Upper lobe of left lung (tissue), 6 donors: ENCODE data around the gene CSF1R. TPM values are rescaled to one million over a fixed set of nuclear protein-coding genes. Genes with fewer than 3 reads are reported as not detected.

Experiments
- ATAC-seq, 2 donors: fragments of 200-7000 bp; cut with Tn5 transposase; one replicate each; pipeline ENCODE4 v1.9.1; 2022; ENCODE audit warnings: mild to moderate bottlenecking in 2 of 2, moderate library complexity in 2 of 2; ENCODE audit not compliant: low FRiP score in 2 of 2
- DNase-seq, 2 donors: peaks; one replicate each; pipeline ENCODE4 v3.0.0-alpha.2; 2019 to 2020
- H3K27ac ChIP-seq, 4 donors: fragments of 200-600 bp; sonication (generic); one replicate each; pipeline ENCODE4 v1.5.1; 2016 to 2019
- H3K27me3 ChIP-seq, 4 donors: fragments of 200-600 bp; sonication (generic); one replicate each; pipeline ENCODE4 v1.5.1; 2017 to 2019
- H3K36me3 ChIP-seq, 4 donors: fragments of 200-600 bp; sonication (generic); one replicate each; pipeline ENCODE4 v1.5.1; 2016 to 2019
- H3K4me1 ChIP-seq, 4 donors: fragments of 200-600 bp; sonication (generic); one replicate each; pipeline ENCODE4 v1.5.1; 2018 to 2019
- H3K4me3 ChIP-seq, 4 donors: fragments of 200-600 bp; sonication (generic); one replicate each; pipeline ENCODE4 v1.5.1; 2017 to 2019; ENCODE audit warnings: mild to moderate bottlenecking in 2 of 4, moderate library complexity in 1 of 4
- H3K9me3 ChIP-seq, 4 donors: fragments of 200-600 bp; sonication (generic); one replicate each; pipeline ENCODE4 v1.5.1; 2018 to 2019
- CTCF ChIP-seq, 6 experiments: fragments of 450-650 bp in 4 of 6; fragments of 200-600 bp in 2 of 6; sonication (generic) in 2 of 6; IDR thresholded peaks; one replicate each; pipeline ENCODE4 v1.5.1; 2016 to 2019; ENCODE audit warnings: antibody characterized with exemption in 6 of 6
- EP300 ChIP-seq, 4 donors: sonication (generic); formaldehyde crosslinking; IDR thresholded peaks; one replicate each; pipeline ENCODE4 v1.5.1; 2017; ENCODE audit warnings: antibody characterized with exemption in 4 of 4, control low read depth in 2 of 4
- POLR2A ChIP-seq, 4 donors: fragments of 450-650 bp; IDR thresholded peaks; one replicate each; pipeline ENCODE4 v1.5.1; 2016 to 2017; ENCODE audit warnings: antibody characterized with exemption in 4 of 4, mild to moderate bottlenecking in 2 of 4
- POLR2AphosphoS5 ChIP-seq, 2 donors: sonication (generic); formaldehyde crosslinking; IDR thresholded peaks; one replicate each; pipeline ENCODE4 v1.5.1; 2017; ENCODE audit warnings: antibody characterized with exemption in 2 of 2
- WGBS, 2 donors: methylation state at CpG; one replicate each; pipeline ENCODE4 v1.1.5; 2017 to 2018; 5-methylcytosine and 5-hydroxymethylcytosine counted together
- total RNA-seq, 6 donors: library from RNA; depleted of rRNA in 4 of 6; stranded (reverse); fragments of >200 nt in 4 of 6; gene quantifications; one replicate each; pipeline versions ENCODE4 v1.1.0 to v1.2.1, GENCODE V29; 2016 to 2021
- donor health status: DM: no; HTN: no; CAD: no; lungs with moderate emphysema.
- donor health status: DM: no; HTN: yes; CAD: no; lungs with severe emphysema.

CSF1R gene
- total RNA-seq, 6 donors from 2014 or later: 13.9 to 101 (median 57.9) TPM

GRCh38 chr5:150068961-150069645 lies 17.3 kb downstream of the CSF1R start:
- Histone ChIP-seq H3K9me3 (no peaks in the 10 kb centered on the region), H3K4me1 (peaks cover 0 to 17% (median 11%) of the 10 kb centered on the region in 4 donors), H3K27me3 (no peaks in the 10 kb centered on the region), H3K27ac (no peak overlapping the region), H3K4me3 (no peak overlapping the region), H3K36me3 (no peaks in the 10 kb centered on the region)
- no peak for DNase-seq
- no peak for TF ChIP-seq POLR2A (IDR thresholded peaks at IDR 0.05)
- TF ChIP-seq EP300 (IDR thresholded peaks at IDR 0.05): no peak
- TF ChIP-seq CTCF (IDR thresholded peaks at IDR 0.05): no peak
- no peak for TF ChIP-seq POLR2AphosphoS5 (IDR thresholded peaks at IDR 0.05)
- no peak for ATAC-seq
- WGBS, 2 donors: 85 to 88% methylated on average over 6 to 12 of the region's 12 CpGs

- no peak for ATAC-seq
- H3K27ac ChIP-seq: no peak overlapping the region
- no peak overlapping the region for H3K4me3 ChIP-seq
- H3K9me3 ChIP-seq: no peaks in the 10 kb centered on the region
- peaks cover 0 to 17% (median 11%) of the 10 kb centered on the region in 4 donors for H3K4me1 ChIP-seq
- H3K36me3 ChIP-seq: no peaks in the 10 kb centered on the region
- no peaks in the 10 kb centered on the region for H3K27me3 ChIP-seq
- no peak for TF ChIP-seq CTCF (IDR thresholded peaks at IDR 0.05)
- TF ChIP-seq POLR2AphosphoS5 (IDR thresholded peaks at IDR 0.05): no peak
- no peak for TF ChIP-seq POLR2A (IDR thresholded peaks at IDR 0.05)
- no peak for TF ChIP-seq EP300 (IDR thresholded peaks at IDR 0.05)
- DNase-seq: no peak
- WGBS, 2 donors: 53 to 70% methylated on average over 2 to 4 of the region's 4 CpGs
These were observed 17.9 kb downstream of the CSF1R start for GRCh38 chr5:150068472-150068871.

GRCh38 chr5:150068071-150068470 lies 18.3 kb downstream of the CSF1R start:
- TF ChIP-seq POLR2AphosphoS5 (IDR thresholded peaks at IDR 0.05) (no peak), POLR2A (IDR thresholded peaks at IDR 0.05) (no peak), CTCF (IDR thresholded peaks at IDR 0.05) (no peak), EP300 (IDR thresholded peaks at IDR 0.05) (no peak)
- no peaks in the 10 kb centered on the region for H3K9me3 ChIP-seq
- no peaks in the 10 kb centered on the region for H3K36me3 ChIP-seq
- no peak overlapping the region for H3K4me3 ChIP-seq
- H3K27me3 ChIP-seq: no peaks in the 10 kb centered on the region
- peaks cover 0 to 17% (median 11%) of the 10 kb centered on the region in 4 donors for H3K4me1 ChIP-seq
- no peak overlapping the region for H3K27ac ChIP-seq
- DNase-seq: no peak
- ATAC-seq: no peak
- WGBS, 2 donors: 90 to 97% methylated on average over 6 of the region's 6 CpGs

- H3K4me3 ChIP-seq: no peak overlapping the region
- no peaks in the 10 kb centered on the region for H3K36me3 ChIP-seq
- ATAC-seq: no peak
- no peak for DNase-seq
- H3K4me1 ChIP-seq: peaks cover 0 to 17% (median 11%) of the 10 kb centered on the region in 4 donors
- H3K27ac ChIP-seq: no peak overlapping the region
- TF ChIP-seq POLR2AphosphoS5 (IDR thresholded peaks at IDR 0.05) (no peak), POLR2A (IDR thresholded peaks at IDR 0.05) (no peak)
- no peaks in the 10 kb centered on the region for H3K9me3 ChIP-seq
- no peaks in the 10 kb centered on the region for H3K27me3 ChIP-seq
- 80 to 81% methylated on average over 6 of the region's 6 CpGs for WGBS, 2 donors
These were observed 18.9 kb downstream of the CSF1R start for GRCh38 chr5:150067405-150067960.

- 73 to 79% methylated on average over 2 of the region's 2 CpGs for WGBS, 2 donors
- DNase-seq: no peak
These were observed 19.4 kb downstream of the CSF1R start for GRCh38 chr5:150066901-150067396.

More at GRCh38 chr5:150066901-150067396, 19.4 kb downstream of the CSF1R start:
- H3K36me3 ChIP-seq: no peaks in the 10 kb centered on the region
- peak overlapping the region in 2 of 4 donors; percentile 32 to 65 for H3K27ac ChIP-seq
- H3K4me3 ChIP-seq: no peak overlapping the region
- H3K9me3 ChIP-seq: no peaks in the 10 kb centered on the region
- peak in 1 of 2 donors; percentile 21 for ATAC-seq
- H3K4me1 ChIP-seq: peaks cover 0 to 17% (median 11%) of the 10 kb centered on the region in 4 donors
- no peaks in the 10 kb centered on the region for H3K27me3 ChIP-seq
- TF ChIP-seq CTCF (IDR thresholded peaks at IDR 0.05) (no peak), POLR2A (IDR thresholded peaks at IDR 0.05) (no peak), EP300 (IDR thresholded peaks at IDR 0.05) (no peak), POLR2AphosphoS5 (IDR thresholded peaks at IDR 0.05) (no peak)
